Neural cell (in vitro differentiated cells): ENCODE results near the gene MAST1. TPM values are rescaled to one million over a fixed set of nuclear protein-coding genes. Genes with fewer than 3 reads are reported as not detected.

Experiments used
- H2AFZ ChIP-seq: fragments of 200-600, 300-800 bp; sonication (generic), shearing (Covaris generic); 2 replicates; pipeline ENCODE4 v1.6.0; 2014; ENCODE audit warnings: low read depth, mild to moderate bottlenecking, antibody characterized with exemption, low read length, moderate library complexity
- H3F3A ChIP-seq: fragments of 200-600 bp; shearing (Covaris generic); 2 replicates; pipeline ENCODE4 v1.6.1; 2016; ENCODE audit warnings: mild to moderate bottlenecking, moderate library complexity, mixed read lengths, antibody characterized with exemption, low read length; ENCODE audit not compliant: insufficient read depth, poor library complexity, severe bottlenecking
- H3K27ac ChIP-seq: fragments of 200-600, 300-800 bp; sonication (generic), shearing (Covaris generic); 2 replicates; pipeline ENCODE4 v1.5.1; 2014; ENCODE audit warnings: mild to moderate bottlenecking, low read length, moderate library complexity
- H3K27me3 ChIP-seq: fragments of 300-800, 200-600 bp; sonication (generic), shearing (Covaris generic); 2 replicates; pipeline ENCODE4 v1.6.0; 2014; ENCODE audit warnings: mild to moderate bottlenecking, low read depth, low read length, moderate library complexity; ENCODE audit not compliant: insufficient read depth
- H3K36me3 ChIP-seq: fragments of 300-800, 200-600 bp; sonication (generic), shearing (Covaris generic); 2 replicates; pipeline ENCODE4 v1.5.1; 2014; ENCODE audit warnings: mild to moderate bottlenecking, antibody characterized with exemption, low read length, moderate library complexity; ENCODE audit not compliant: insufficient read depth
- H3K4me2 ChIP-seq: fragments of 300-800, 200-600 bp; sonication (generic), shearing (Covaris generic); 2 replicates; pipeline ENCODE4 v1.6.0; 2014; ENCODE audit warnings: mild to moderate bottlenecking, low read length
- H3K4me3 ChIP-seq: fragments of 300-800, 200-600 bp; sonication (generic), shearing (Covaris generic); 2 replicates; pipeline ENCODE4 v1.5.1; 2014; ENCODE audit warnings: mild to moderate bottlenecking, low read length, moderate library complexity
- H3K79me2 ChIP-seq: fragments of 200-600 bp; shearing (Covaris generic); replicated peaks from 2 replicates; pipeline ENCODE4 v1.6.0; 2014; ENCODE audit warnings: mild to moderate bottlenecking, low read length, moderate library complexity; ENCODE audit not compliant: insufficient read depth
- H3K9ac ChIP-seq: fragments of 300-800, 200-600 bp; sonication (generic), shearing (Covaris generic); 2 replicates; pipeline ENCODE4 v1.6.1; 2016; ENCODE audit warnings: mild to moderate bottlenecking, low read length, mixed read lengths
- H3K9me2 ChIP-seq: fragments of 200-600 bp; shearing (Covaris generic); 2 replicates; pipeline ENCODE4 v1.6.1; 2016; ENCODE audit warnings: mild to moderate bottlenecking, low read length, mixed read lengths; ENCODE audit not compliant: insufficient read depth
- H3K9me3 ChIP-seq: fragments of 200-600, 300-800 bp; sonication (generic), shearing (Covaris generic); 2 replicates; pipeline ENCODE4 v1.6.1; 2016; ENCODE audit warnings: mild to moderate bottlenecking, mixed run types, low read length, moderate library complexity, mixed read lengths
- H4K20me1 ChIP-seq: fragments of 200-600 bp; shearing (Covaris generic); 2 replicates; pipeline ENCODE4 v1.6.1; 2016; ENCODE audit warnings: mild to moderate bottlenecking, mixed run types; ENCODE audit not compliant: insufficient read depth
- CTCF ChIP-seq: fragments of 450-650 bp; IDR thresholded peaks from 2 replicates; pipeline ENCODE4 v1.5.1; 2014; ENCODE audit warnings: antibody characterized with exemption, mild to moderate bottlenecking, moderate library complexity; ENCODE audit not compliant: poor library complexity, severe bottlenecking
- EP300 ChIP-seq: fragments of 450-650 bp; conservative IDR thresholded peaks from 2 replicates; pipeline ENCODE4 v1.6.1; 2014; ENCODE audit warnings: antibody characterized with exemption, mild to moderate bottlenecking, moderate library complexity; ENCODE audit not compliant: poor library complexity, severe bottlenecking
- EZH2 ChIP-seq: fragments of 200-600, 300-800 bp; shearing (Covaris generic), sonication (generic); IDR thresholded peaks from 2 replicates; pipeline ENCODE4 v1.6.1; 2014; ENCODE audit warnings: antibody characterized with exemption, low read length, borderline replicate concordance, mild to moderate bottlenecking; ENCODE audit not compliant: insufficient read depth, poor library complexity, severe bottlenecking
- MXI1 ChIP-seq: fragments of 450-650 bp; conservative IDR thresholded peaks from 2 replicates; pipeline ENCODE4 v1.6.1; 2014; ENCODE audit warnings: antibody characterized with exemption, mild to moderate bottlenecking; ENCODE audit not compliant: poor library complexity, severe bottlenecking
- RAD21 ChIP-seq: fragments of 450-650 bp; conservative IDR thresholded peaks from 2 replicates; pipeline ENCODE4 v1.6.1; 2014; ENCODE audit warnings: antibody characterized with exemption, mild to moderate bottlenecking, moderate library complexity
- REST ChIP-seq: IDR thresholded peaks from 2 replicates; pipeline ENCODE4 v1.6.1; 2012; ENCODE audit warnings: borderline replicate concordance
- SMC3 ChIP-seq: fragments of 450-650 bp; conservative IDR thresholded peaks from 2 replicates; pipeline ENCODE4 v1.6.1; 2014; ENCODE audit warnings: antibody characterized with exemption, mild to moderate bottlenecking, moderate library complexity; ENCODE audit not compliant: poor library complexity
- TAF1 ChIP-seq: IDR thresholded peaks from 2 replicates; pipeline ENCODE4 v1.6.1; 2012; ENCODE audit warnings: low read depth
- polyA plus RNA-seq: library from polyadenylated mRNA; depleted of rRNA; stranded (reverse); fragments of >200 nt; gene quantifications from 2 replicates; pipeline ENCODE4 v1.2.3, GENCODE V29; 2014

Gene MAST1
- polyA plus RNA-seq, 1 donor from 2014 or later = 65.0 TPM

GRCh38 chr19:12834976-12835757, 3.1 kb upstream of the MAST1 start:
- Histone ChIP-seq H3K79me2 (peaks cover 6% of the 10 kb centered on the region), H3K9ac (no peak overlapping the region), H3K9me2 (no peaks in the 10 kb centered on the region), H3K27ac (no peak overlapping the region), H3F3A (no peaks in the 10 kb centered on the region), H3K27me3 (peaks cover 53% of the 10 kb centered on the region), H3K4me3 (peak overlapping the region; percentile 79), H4K20me1 (no peaks in the 10 kb centered on the region), H2AFZ (no peak overlapping the region), H3K36me3 (no peaks in the 10 kb centered on the region), H3K4me2 (no peak overlapping the region), H3K9me3 (no peaks in the 10 kb centered on the region)
- no peak for TF ChIP-seq EP300

- H3K79me2 ChIP-seq = peaks cover 19% of the 10 kb centered on the region
- no peak overlapping the region for H3K9ac ChIP-seq
- H4K20me1 ChIP-seq = peaks cover 1% of the 10 kb centered on the region
- H3K36me3 ChIP-seq = no peaks in the 10 kb centered on the region
- no peak overlapping the region for H3K4me3 ChIP-seq
- no peaks in the 10 kb centered on the region for H3F3A ChIP-seq
- TF ChIP-seq EZH2 (no peak), RAD21 (no peak), SMC3 (no peak), TAF1 (no peak), REST (no peak), MXI1 (no peak)
- H3K27ac ChIP-seq = no peak overlapping the region
- H3K9me2 ChIP-seq = no peaks in the 10 kb centered on the region
- H3K9me3 ChIP-seq = no peaks in the 10 kb centered on the region
- H3K27me3 ChIP-seq = peaks cover 40% of the 10 kb centered on the region
- H3K4me2 ChIP-seq = no peak overlapping the region
- no peak overlapping the region for H2AFZ ChIP-seq
Observed at GRCh38 chr19:12836529-12836863, 1.8 kb upstream of the MAST1 start.

- Histone ChIP-seq H3F3A (no peaks in the 10 kb centered on the region), H3K27ac (no peak overlapping the region), H3K4me3 (no peak overlapping the region), H3K9ac (no peak overlapping the region), H3K4me2 (no peak overlapping the region), H2AFZ (no peak overlapping the region), H4K20me1 (peaks cover 6% of the 10 kb centered on the region), H3K79me2 (peaks cover 26% of the 10 kb centered on the region), H3K9me2 (no peaks in the 10 kb centered on the region), H3K27me3 (peaks cover 33% of the 10 kb centered on the region), H3K36me3 (no peaks in the 10 kb centered on the region), H3K9me3 (no peaks in the 10 kb centered on the region)
- TF ChIP-seq TAF1 (no peak), EZH2 (no peak), EP300 (no peak), REST (no peak), MXI1 (no peak), SMC3 (no peak), CTCF (no peak)
Observed at GRCh38 chr19:12837225-12837624, 1.1 kb upstream of the MAST1 start.
